Fibroblast of skin of left biceps (primary cell): ENCODE data around the gene VAV2.

Experiments
- DNase-seq, 2 experiments: peaks; one replicate each; pipeline ENCODE4 v3.0.0-alpha.2; 2013; ENCODE audit warnings: low read depth in 2 of 2

Gene VAV2, protein sequence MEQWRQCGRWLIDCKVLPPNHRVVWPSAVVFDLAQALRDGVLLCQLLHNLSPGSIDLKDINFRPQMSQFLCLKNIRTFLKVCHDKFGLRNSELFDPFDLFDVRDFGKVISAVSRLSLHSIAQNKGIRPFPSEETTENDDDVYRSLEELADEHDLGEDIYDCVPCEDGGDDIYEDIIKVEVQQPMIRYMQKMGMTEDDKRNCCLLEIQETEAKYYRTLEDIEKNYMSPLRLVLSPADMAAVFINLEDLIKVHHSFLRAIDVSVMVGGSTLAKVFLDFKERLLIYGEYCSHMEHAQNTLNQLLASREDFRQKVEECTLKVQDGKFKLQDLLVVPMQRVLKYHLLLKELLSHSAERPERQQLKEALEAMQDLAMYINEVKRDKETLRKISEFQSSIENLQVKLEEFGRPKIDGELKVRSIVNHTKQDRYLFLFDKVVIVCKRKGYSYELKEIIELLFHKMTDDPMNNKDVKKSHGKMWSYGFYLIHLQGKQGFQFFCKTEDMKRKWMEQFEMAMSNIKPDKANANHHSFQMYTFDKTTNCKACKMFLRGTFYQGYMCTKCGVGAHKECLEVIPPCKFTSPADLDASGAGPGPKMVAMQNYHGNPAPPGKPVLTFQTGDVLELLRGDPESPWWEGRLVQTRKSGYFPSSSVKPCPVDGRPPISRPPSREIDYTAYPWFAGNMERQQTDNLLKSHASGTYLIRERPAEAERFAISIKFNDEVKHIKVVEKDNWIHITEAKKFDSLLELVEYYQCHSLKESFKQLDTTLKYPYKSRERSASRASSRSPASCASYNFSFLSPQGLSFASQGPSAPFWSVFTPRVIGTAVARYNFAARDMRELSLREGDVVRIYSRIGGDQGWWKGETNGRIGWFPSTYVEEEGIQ

DNA sequence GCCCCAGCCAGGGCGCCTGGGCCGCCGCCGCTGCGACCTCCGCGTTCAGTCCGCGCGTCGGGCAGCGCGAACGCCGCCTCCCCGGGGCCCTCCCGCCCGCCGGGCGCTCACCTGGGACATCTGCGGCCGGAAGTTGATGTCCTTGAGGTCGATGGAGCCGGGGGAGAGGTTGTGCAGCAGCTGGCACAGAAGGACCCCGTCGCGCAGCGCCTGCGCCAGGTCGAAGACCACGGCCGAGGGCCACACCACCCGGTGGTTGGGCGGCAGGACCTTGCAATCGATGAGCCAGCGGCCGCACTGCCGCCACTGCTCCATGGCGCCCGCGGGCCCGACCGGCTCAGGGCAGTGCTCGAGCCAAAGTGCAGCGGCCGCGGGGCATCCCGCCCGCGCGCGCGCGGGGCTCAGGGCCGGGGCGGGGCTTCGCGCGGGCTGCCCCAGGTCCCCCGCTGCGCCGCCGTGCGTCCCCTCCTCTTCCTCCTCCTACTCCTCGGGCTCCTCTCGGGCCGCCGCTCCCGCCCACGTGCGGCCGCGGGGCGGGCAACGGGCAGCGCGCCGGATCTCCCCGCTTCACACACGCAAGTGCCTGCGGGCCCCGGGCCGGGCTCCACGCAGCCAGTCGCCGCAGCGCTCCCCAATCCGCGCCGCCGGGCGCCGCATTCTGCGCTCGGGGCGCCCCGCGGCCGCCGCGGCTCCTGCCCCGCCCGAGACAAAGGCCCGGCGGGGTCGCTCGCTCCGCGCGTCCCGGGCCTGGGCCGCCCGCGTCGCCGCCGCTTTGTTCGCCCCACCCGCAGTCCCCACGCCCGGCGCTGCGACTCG is at the start of gene VAV2:
TSS of gene VAV2 (minus strand) at position 361 of the 816 bp plus-strand sequence. CDS start at position 315, 46 bp downstream.
- DNase-seq, result no peak

DNA sequence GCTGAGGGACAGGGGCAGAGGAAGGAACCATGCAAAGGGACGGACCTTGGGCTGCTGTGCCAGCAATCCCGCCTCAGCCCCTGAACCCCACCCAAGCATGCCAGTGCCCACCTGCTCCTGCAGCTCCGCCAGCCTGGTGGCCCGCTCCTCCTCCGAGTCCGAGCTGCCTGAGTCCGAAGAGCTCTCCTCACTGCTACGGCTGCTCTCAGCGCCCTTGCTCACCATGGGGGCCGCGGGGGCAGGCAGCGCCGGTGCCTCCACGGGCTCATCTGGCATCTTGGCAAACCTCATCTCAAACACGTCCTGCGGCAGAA is 49.5 kb upstream of the VAV2 start:
- no peak for DNase-seq

DNA sequence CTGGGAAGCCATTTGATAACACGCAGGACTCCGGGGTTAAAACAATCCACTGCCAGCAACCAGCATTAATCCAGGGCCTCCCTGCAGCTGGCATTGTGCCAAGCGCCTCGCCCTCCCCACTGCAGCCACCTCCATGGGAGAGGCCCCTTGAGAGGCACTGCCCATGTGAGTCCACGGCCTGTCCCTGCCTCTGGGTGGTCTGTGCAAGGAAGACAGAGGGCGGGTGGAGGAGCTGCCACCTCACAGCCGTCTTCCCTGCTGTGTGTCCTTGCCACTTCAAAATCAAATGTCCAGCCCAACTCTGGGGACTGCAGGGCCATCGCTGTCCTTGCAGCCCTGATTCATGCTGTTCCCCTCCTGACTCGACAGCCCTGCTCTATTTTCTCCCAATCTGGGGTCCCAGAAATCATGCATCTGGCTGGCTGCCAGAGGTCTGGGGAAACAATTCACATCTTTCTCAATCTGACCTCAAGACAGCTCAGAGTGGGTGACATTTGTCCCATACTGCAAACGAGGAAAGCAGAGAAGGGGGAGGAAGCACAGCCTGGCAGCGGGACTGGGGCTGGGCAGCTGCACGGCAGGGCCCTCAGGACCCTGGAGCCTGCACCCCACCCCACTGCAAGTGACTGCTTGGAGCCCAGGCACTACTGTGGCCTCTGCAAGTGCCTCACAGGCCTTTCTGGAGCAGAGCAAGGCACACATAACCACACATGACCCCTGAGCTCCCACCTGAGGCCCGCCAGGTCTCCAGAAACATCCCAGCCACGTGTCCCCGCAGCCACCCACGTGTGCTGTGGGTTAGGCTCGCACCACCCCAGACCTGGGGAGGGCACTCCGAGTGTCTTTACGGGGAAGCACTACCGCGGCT is 48.9 kb upstream of the VAV2 start:
- no peak for DNase-seq

DNA sequence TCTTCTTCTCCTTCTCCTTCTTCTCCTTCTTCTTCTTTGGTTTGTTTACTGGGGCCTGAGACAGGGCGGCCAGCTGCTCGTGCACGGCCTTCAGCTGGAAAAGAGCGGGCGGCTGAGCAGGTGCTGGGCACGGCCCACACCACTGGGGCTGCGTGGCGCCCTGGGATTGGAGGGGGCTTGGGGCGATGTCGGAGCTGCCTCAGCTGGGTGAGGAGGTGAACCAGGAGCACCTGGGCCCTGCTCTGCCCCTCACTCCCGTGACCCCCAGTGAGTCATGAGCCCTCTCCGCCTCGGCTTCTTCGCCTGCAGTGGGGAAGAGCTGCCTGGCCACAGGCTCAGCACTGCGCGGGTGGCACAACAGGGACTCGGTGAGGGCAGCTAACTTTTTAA is 48.0 kb upstream of the VAV2 start:
- DNase-seq, result no peak

DNA sequence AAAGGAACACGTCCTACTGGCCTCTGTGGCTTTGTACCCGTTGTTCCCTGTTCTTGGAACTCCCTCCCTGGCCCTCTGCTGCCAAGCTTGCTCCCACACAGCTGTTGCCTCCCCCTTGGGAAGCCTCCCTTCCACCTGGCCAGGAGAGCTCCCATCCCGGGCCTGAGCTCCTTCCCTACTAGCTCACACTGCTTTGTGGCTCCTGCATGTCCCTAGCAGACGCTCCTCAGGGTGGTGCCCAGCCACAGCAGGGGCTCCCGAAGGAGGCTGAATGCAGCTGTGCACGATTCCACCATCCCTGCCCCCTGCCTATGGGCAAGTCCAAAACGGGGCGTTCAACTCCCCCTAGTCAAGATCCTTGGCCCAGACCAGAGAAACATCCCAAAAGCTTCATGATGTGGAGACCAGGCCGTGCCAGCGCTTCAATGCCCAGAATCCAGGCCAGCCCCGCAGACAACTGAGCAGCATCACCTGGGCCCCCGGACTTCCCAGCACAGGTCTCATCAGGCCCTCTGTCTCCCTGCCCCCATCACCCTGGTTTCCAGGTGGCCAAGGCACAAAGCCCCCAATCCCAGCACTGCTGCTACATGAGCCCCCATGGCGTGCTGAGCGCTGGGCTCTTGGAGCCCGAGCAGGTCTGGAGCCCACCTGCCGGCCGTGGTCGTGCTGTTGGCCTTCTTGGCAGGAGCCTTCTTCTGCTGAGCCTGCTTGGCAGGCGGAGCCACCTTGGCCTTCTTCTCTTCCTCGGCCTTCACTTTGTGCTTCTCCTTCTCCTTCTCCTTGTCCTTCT is 47.5 kb upstream of the VAV2 start:
- DNase-seq, result no peak

DNA sequence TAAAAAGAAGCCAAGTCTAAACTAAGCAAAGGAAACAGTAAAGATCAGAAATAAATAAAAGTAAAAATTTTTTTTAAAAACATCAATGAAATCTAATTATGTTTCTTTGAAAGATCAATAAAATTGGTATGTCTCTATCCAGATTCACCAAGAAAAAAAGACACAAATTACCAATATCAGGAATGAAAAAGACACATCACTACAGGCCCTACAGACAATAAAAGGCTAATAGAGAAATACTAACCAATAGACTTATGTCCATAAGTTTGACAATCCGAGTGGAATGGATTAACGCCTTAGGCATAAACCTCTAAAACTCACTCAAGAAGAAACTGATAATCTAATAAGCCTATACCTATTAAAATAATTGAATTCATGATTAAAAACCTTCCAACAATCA is 45.5 kb upstream of the VAV2 start:
- DNase-seq, result no peak

DNA sequence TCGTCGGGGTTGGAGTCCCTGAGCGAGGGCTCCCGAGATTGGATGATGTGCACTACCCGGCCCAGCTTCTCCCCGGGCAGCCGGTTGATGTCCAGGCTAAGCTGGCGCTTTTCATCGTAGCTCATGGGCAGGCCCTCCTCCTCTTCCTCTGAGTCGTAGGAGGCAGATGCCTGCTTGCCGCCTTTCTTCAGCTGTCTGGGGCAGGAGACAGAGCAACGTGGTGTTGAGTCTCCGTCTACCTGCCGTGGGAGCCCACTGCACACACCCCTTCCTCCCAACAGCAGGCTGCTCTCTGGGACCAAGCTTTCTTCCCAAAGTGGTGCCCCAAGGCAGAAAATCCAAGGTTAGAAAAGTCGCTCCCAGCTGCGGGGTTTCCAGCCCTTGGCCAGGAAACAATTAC is 44.0 kb upstream of the VAV2 start:
- no peak for DNase-seq

DNA sequence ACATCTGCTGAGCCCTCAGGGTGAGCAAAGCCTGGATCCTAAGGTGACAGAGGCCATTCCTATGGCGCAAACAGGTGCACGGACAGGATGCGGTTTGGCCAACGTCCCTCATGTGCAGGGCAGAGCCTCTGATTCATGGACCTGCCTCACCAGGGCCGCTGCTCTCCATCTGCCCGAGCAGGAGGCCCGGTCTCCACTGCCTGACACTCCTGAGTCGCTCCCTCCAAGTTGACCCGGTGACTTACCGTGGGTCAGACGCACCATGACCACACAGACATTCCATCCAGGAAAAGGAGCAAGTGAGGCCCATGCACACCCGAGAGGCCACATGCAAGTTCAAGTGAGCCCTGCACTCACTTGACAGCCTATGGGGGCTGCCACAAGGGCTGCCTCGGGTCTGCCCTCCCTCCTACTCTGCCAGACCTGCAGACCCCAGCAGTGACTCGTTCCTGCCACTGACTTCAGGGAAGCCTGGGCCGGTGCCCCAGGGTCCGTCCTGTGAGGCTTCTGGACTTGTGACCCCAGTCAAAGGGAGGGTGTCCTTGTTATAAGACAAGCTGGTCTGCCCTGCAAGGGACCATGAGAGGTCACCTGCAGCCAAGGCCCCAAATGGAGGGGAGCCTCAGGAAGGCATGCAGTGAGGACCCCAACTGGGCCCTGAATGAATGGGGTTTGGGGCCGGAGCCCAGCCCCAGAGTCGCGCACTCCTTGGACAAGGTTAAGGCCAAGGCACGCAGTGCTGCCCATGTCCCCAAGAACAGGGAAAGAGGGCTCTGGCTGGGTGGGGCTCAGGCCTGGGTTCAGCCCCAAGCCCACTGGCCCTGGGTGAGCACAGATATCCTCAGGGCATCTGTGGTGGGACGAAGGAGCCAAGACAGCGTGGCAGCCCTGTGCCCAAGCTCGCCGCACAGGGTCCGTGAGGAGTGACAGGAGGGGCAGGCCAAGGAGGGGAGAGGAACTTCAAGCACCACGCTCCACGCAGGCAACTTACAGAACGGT is 43.2 kb upstream of the VAV2 start:
- DNase-seq, result no peak

DNA sequence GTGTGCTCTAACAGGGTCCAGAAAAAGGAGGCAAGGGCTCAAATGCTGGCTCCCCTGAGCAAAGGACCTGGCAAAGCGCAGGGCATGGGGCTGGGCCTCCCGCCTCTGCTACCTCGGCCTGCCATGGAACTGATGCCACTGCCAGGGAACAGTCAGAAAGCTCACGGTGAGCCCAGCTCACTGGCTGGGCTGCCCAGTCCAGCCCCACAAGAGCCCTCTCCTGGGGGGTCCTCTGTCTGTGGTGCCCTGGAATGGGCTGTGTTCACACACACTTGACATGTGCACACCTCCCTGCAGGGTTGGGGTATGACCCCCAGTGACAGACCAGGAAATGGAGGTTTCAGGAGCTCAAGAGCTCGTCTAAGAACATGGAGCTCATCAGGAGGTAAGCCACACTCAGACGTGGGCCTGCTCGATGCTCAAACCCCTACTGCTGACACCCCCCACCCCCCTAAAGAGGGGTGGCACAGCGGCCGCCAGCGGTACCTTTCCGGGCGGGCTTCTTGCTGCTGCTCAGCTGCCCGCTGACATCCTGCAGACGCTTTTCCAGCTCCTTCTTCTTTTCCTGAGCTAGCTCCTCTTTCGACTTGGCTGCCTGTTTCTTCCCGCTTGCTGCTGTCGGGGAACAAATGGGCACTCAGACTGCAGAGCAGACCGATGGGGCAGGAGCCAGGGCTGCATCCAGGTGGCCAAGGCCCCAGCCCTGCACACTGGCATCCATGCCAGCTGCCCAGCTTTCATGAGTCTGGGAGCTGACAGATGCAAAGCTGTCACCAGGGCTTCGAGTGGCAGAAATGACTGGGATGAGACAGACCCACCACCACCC is 42.3 kb upstream of the VAV2 start:
- DNase-seq, result no peak

DNA sequence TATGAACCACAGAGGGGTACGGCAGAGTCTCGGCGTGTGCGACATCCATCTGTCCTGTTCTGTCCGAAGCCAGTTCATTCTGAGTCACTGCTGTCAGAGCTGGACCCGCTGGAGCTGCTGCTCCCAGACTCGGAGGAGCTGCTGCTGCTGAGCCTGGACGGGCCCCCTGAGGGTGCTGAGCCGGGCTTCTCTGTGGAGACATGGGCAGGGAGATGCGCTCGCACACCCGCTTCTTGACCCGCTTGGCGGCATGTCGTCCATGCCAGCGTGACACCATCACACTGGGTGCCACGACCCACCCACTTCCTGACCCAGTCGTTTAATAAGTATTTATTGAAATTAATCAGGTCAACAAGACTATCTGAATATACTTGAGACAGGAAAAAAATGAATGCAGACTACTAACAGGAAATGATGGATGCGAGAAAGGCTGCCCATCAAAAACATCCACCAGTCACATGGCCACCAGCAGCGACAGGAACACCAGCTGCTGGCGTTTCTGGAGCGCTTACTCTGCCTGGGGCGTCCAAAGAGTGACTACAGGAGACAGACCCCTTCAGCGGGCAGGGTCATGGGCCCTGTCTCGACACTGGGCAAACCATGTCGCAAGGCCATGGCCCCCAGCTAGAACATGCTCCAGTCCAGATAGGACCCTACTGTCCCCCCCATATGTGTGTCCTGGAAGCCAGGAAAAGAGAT is 41.5 kb upstream of the VAV2 start:
- DNase-seq, result no peak

DNA sequence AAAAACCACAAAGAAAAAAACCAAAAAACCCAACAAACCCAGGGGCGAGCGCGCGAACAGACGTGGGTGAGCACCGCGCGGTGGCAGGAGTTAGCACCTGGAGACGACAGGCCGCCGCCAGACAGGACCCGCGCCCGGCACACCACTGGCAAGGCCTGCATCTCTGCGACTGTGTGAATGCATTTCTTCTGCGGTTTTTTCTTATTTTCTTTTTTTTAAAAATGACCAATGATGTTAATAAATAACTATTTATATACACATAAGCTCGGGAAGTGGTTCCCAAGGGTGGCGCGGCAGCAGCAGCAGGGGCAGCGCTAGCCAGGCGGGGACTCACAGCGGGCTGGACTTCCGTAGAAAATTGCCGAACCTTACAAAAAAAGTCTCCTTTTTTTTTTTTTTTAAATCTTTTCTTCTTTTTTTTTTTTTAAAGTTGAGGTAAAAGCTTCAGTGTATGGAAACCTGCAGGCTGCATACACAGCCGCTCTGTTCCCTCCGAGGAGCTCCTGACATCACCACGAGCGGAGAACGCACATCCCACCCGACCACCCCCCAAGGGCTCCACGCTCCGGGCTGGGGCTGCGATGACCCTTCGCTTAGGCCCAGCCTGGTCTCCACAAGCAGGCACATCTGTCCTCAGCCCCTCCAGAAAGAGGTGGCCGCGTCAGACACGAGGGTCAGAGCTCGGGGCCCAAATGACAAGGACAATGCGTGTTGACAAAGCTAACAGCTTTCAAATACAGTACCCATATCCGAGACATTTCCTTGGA is 40.5 kb upstream of the VAV2 start:
- DNase-seq, result no peak

DNA sequence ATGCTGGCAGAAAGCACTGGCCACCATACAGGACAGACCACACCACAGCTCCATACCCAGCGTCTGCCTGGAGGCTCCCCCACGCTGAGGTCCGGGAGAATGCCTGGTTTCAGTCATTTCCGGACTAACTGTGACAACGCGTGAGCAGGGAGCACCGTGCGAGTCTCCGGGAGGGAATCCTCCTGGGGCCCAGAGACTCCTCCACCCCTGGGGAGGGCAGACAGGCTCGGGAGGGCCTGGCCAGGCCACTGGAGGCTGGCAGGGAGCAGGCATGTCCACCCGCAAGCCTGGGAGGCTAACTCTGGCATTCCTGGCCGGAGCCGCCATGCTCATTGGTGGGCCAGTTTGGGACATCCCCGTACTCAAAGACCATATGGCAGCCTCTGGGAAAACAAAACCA is 39.7 kb upstream of the VAV2 start:
- DNase-seq, result no peak

DNA sequence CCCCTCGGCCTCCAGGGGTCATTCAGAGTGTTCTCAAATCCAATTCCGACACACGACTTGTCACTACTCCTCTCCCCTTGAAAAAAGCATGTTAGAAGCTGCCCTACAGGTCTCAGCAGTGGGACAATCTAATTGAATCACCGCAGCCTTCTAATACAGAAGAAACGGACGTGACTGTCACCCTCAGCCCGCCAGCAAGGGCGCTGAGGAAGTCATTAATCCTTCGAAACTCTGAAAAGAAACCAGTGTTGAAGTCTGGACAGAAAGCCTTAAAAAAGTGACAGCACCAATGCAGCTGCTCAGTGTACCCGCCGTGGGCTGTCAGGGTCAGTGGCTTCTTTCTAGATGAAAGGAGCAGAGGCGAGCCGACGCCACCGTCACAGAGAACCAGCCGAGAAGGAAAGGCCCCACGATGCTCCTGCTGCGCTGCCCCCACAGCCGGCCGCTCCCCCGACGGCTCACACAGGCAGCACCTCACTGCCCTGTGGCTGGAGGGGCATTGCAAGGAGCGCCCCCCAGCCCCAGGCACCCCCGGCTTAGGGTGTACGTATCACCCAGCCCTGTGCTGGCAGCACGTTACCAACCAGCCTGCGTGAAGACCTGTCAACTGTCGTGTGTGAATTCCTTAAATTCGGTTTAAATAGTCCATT is 38.8 kb upstream of the VAV2 start:
- no peak for DNase-seq

DNA sequence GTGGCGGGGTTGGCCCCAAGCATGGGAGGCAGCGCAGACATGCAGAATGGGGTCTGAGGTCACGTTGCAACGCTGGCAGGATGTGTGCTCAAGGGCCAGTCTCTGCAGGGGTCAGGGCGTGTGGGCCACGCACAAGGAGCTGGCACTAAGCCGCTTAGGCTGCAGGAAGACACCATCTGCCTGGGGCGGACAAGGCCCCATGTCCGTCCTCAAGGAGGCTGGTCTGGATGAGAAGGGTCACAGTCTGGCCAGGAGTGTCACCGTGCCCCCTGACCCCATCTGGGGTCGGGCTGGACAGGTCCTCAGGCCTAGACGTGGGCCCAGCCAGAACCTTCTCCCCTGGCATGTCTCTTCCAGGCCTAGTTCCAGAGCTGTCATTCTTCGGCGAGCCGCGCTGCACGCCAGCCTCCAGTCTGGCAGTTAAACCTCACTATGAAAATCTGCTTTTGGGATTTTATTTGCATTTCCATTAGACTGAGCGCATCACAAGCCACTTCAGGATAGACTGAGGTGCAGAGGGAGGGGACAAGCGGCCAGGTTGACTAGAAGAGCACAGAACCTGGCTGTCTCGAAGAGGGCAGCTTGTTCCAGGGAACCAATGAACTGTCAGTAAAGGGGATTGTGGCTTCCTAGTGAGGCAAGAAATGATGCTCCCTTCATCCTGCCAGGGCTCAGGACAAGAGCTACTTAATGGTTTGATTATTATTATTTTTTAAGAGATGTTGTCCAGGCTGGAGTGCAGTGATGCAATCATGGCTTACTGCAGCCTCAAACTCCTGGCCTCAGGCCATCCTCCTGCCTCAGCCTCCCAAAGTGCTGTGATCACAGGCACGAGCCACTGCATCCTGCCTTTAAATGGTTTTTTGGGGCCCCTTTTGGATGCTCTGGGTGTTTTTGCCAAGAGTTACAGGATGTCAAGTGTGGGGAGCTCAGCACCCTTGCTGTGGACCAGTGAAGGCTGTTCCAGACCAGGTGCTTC is 37.4 kb upstream of the VAV2 start:
- no peak for DNase-seq

DNA sequence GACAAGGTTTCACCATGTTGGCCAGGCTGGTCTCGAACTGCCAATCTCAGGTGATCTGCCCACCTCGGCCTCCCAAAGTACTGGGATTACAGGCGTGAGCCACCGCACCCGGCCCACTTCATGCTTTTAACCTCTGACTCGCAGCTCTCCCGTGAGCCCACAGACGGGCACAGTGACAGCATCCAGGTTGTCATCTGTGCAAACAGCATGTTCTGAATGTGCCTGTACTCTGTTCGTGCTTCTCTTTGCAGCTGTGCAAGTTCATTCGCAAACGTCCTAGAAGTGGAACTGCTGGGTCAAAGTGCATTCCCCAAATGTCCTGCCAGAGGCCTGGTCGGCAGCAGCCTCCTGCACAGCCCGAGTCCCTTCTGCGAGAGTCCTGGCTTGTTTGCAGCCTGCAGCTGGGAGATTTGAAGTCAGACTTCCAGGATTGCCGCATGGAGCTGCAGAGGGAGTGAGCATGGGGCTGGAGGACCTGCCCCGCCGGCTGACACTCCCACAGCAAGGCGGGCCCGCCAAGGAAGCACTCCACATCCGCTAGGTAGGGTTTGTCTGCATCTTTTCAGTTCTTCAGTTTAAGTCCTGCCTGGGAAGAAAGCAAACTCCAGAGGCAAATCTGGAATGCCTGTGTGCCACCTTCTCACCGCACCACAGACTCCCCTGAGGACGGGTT is 36.6 kb upstream of the VAV2 start:
- no peak for DNase-seq
